HPDE6-E6E7 (cell line): ENCODE results near the gene ESR2.
"Not testable (repeated sequence)": the region's sequence is repeated elsewhere in the genome, so short reads cannot be mapped to it uniquely, and the experiment has no call there.

Experiments used
- DNase-seq: peaks from one replicate; pipeline ENCODE4 v3.0.0; 2011; ENCODE audit warnings: missing footprints; ENCODE audit errors: extremely low spot score

The ESR2 gene

GRCh38 chr14:64040044-64040443 lies 254.1 kb downstream of the ESR2 start:
- no peak for DNase-seq

- no peak for DNase-seq
Measured at GRCh38 chr14:64038841-64039542, 255.2 kb downstream of the ESR2 start.

GRCh38 chr14:64037869-64038745 lies 256.1 kb downstream of the ESR2 start:
- DNase-seq: not testable (repeated sequence)

GRCh38 chr14:64035143-64035542 lies 259.0 kb downstream of the ESR2 start:
- DNase-seq: no peak
